DOHH2 (cell line): ENCODE data around the gene TSHZ2.

ENCODE experiments used
- CTCF ChIP-seq: fragments of 200-600 bp; sonication (generic); IDR thresholded peaks from one replicate; pipeline ENCODE4 v1.5.1; 2014; ENCODE audit warnings: antibody characterized with exemption, mild to moderate bottlenecking, low read depth, low read length; ENCODE audit not compliant: poor library complexity, severe bottlenecking
- EZH2phosphoT487 ChIP-seq: fragments of 200-600 bp; sonication (generic); IDR thresholded peaks from 2 replicates; pipeline ENCODE4 v1.6.1; 2017; ENCODE audit warnings: borderline replicate concordance, mild to moderate bottlenecking, antibody characterized with exemption, low read length, moderate library complexity, mixed read lengths

GRCh38 chr20:53157443-53158408 lies 185.6 kb downstream of the TSHZ2 start:
- TF ChIP-seq CTCF (peak; percentile 88), EZH2phosphoT487 (no peak)
